Activated T-helper 2 cell treated with anti-CD3 and anti-CD28 coated beads, Interferon-gamma antibody, Interleukin-2, Interleukin-4, amounts not matched to agents 10 μg/mL and 5 μg/mL and 100 μg/mL, durations not matched to agents 14 hours and 24 hours and 36 hours (primary cell): ENCODE data around the gene USP34. TPM values are rescaled to one million over a fixed set of nuclear protein-coding genes. Genes with fewer than 3 reads are reported as not detected.
"Not testable (repeated sequence)": the region's sequence is repeated elsewhere in the genome, so short reads cannot be mapped to it uniquely, and the experiment has no call there.

Source experiments
- DNase-seq: peaks from one replicate; pipeline ENCODE4 v3.0.0; 2021; ENCODE audit warnings: low spot score
- H3K27ac Mint-ChIP-seq: one replicate; pipeline ENCODE4 v1.8.0; 2021; ENCODE audit warnings: mixed read lengths
- H3K27me3 Mint-ChIP-seq: one replicate; pipeline ENCODE4 v1.8.0; 2021; ENCODE audit warnings: low read depth, mixed read lengths
- H3K36me3 Mint-ChIP-seq: one replicate; pipeline ENCODE4 v1.8.0; 2021; ENCODE audit warnings: low read depth, mixed read lengths
- H3K4me1 Mint-ChIP-seq: one replicate; pipeline ENCODE4 v1.8.0; 2021; ENCODE audit warnings: low read depth, mixed read lengths
- H3K4me3 Mint-ChIP-seq: one replicate; pipeline ENCODE4 v1.8.0; 2021; ENCODE audit warnings: low read depth, mild to moderate bottlenecking, moderate library complexity, mixed read lengths
- H3K9me3 Mint-ChIP-seq: one replicate; pipeline ENCODE4 v1.8.0; 2021; ENCODE audit warnings: mixed read lengths
- intact Hi-C: fragments of 100-400 bp; cut with micrococcal nuclease; formaldehyde crosslinking; loops from one replicate; pipeline ENCODE4 v1.15.1; 2023
- total RNA-seq: library from RNA; stranded (reverse); gene quantifications from 2 replicates; pipeline ENCODE4 v1.2.3, GENCODE V29; 2022

The USP34 gene
- total RNA-seq, 1 donor from 2014 or later = 89.3 TPM

- intact Hi-C loops = loop anchor here (10.0 kb wide), 1 partner anchor 1556 kb away; the partner anchor contains the start of gene EHBP1
- no peak for DNase-seq
- Mint-ChIP-seq H3K9me3 (no peaks in the 10 kb centered on the region), H3K27me3 (no peaks in the 10 kb centered on the region), H3K4me1 (peaks cover 2% of the 10 kb centered on the region), H3K4me3 (no peak overlapping the region), H3K27ac (no peak overlapping the region), H3K36me3 (peaks cover 32% of the 10 kb centered on the region)
These were observed 321.8 kb downstream of the USP34 start for GRCh38 chr2:61149074-61149473.

GRCh38 chr2:61148091-61148490 is 322.8 kb downstream of the USP34 start:
- not testable (repeated sequence) for H3K27ac Mint-ChIP-seq, H3K4me3 Mint-ChIP-seq, DNase-seq, H3K9me3 Mint-ChIP-seq, H3K27me3 Mint-ChIP-seq, H3K4me1 Mint-ChIP-seq
- peaks cover 32% of the 10 kb centered on the region for H3K36me3 Mint-ChIP-seq
- intact Hi-C loops = loop anchor here (10.0 kb wide), 1 partner anchor 1557 kb away; the partner anchor contains the start of gene EHBP1

- no peak for DNase-seq
- H3K4me1 Mint-ChIP-seq = peaks cover 2% of the 10 kb centered on the region
- peaks cover 31% of the 10 kb centered on the region for H3K36me3 Mint-ChIP-seq
- peak overlapping the region; percentile 60 for H3K27ac Mint-ChIP-seq
- intact Hi-C loops = loop anchor here (1.0 to 10.0 kb wide), 2 partner anchors 31 to 1559 kb away; partner anchors contain the start of gene EHBP1
- no peak overlapping the region for H3K4me3 Mint-ChIP-seq
- no peaks in the 10 kb centered on the region for H3K9me3 Mint-ChIP-seq
- no peaks in the 10 kb centered on the region for H3K27me3 Mint-ChIP-seq
These were observed 324.9 kb downstream of the USP34 start for GRCh38 chr2:61145990-61146389.

- Mint-ChIP-seq H3K4me3 (peak overlapping the region; percentile 86), H3K27ac (peak overlapping the region; percentile 88), H3K27me3 (no peaks in the 10 kb centered on the region), H3K4me1 (peaks cover 2% of the 10 kb centered on the region), H3K9me3 (no peaks in the 10 kb centered on the region), H3K36me3 (peaks cover 23% of the 10 kb centered on the region)
- intact Hi-C loops = loop anchor here (1.0 to 10.0 kb wide), 2 partner anchors 33 to 1560 kb away; partner anchors contain the start of gene EHBP1
- peak; percentile 92 for DNase-seq
These were observed 326.1 kb downstream of the USP34 start for GRCh38 chr2:61144697-61145268.

GRCh38 chr2:61141151-61141550 is 329.7 kb downstream of the USP34 start:
- Mint-ChIP-seq H3K27me3 (no peaks in the 10 kb centered on the region), H3K4me3 (no peak overlapping the region), H3K27ac (no peak overlapping the region), H3K36me3 (peaks cover 10% of the 10 kb centered on the region), H3K9me3 (no peaks in the 10 kb centered on the region), H3K4me1 (peaks cover 2% of the 10 kb centered on the region)
- intact Hi-C loops = loop anchor here (10.0 kb wide), 1 partner anchor 1564 kb away; the partner anchor contains the start of gene EHBP1
- DNase-seq = no peak

- H3K9me3 Mint-ChIP-seq = no peaks in the 10 kb centered on the region
- no peak for DNase-seq
- no peak overlapping the region for H3K27ac Mint-ChIP-seq
- no peaks in the 10 kb centered on the region for H3K27me3 Mint-ChIP-seq
- H3K4me1 Mint-ChIP-seq = peaks cover 4% of the 10 kb centered on the region
- intact Hi-C loops = no loop called here
- H3K36me3 Mint-ChIP-seq = peaks cover 6% of the 10 kb centered on the region
- H3K4me3 Mint-ChIP-seq = no peak overlapping the region
These were observed 332.0 kb downstream of the USP34 start for GRCh38 chr2:61138859-61139258.

Other genes with a start within 250 kb of the USP34 start
- gene XPO1, start 67.3 kb upstream of the USP34 start, total RNA-seq = 218 and 221 TPM in 2 replicates